CD4-positive, alpha-beta memory T cell (primary cell): ENCODE measurements around the gene SPRR2D. TPM values are rescaled to one million over a fixed set of nuclear protein-coding genes. Genes with fewer than 3 reads are reported as not detected.
"Not testable (repeated sequence)": the region's sequence is repeated elsewhere in the genome, so short reads cannot be mapped to it uniquely, and the experiment has no call there.

Experiments
- CTCF ChIA-PET: fragments of 350-600 bp; sonication (Branson Sonifier 250); formaldehyde crosslinking; loops from one replicate; lab custom pipeline; 2021; ENCODE audit warnings: inconsistent platforms; ENCODE audit not compliant: partially characterized antibody; lab: Charles Lee
- POLR2A ChIA-PET: fragments of 350-600 bp; sonication (Branson Sonifier 250); formaldehyde crosslinking; loops from one replicate; lab custom pipeline; 2021; ENCODE audit not compliant: partially characterized antibody; lab: Charles Lee
- DNase-seq, 5 donors: peaks; one replicate each; pipeline versions ENCODE4 v3.0.0 to v3.0.0-alpha.2; 2020 to 2022; ENCODE audit warnings: mixed read lengths in 1 of 5
- H3K27ac ChIP-seq: one replicate; pipeline ENCODE4 v1.7.0; 2013; ENCODE audit warnings: low read depth, low read length
- H3K27me3 ChIP-seq: 2 replicates; pipeline ENCODE4 v1.7.0; 2013; ENCODE audit warnings: mild to moderate bottlenecking, low read length, moderate library complexity; ENCODE audit not compliant: insufficient read depth
- H3K36me3 ChIP-seq: 2 replicates; pipeline ENCODE4 v1.7.0; 2013; ENCODE audit warnings: mild to moderate bottlenecking, low read length, moderate library complexity; ENCODE audit not compliant: insufficient read depth
- H3K4me1 ChIP-seq: 2 replicates; pipeline ENCODE4 v1.7.0; 2013; ENCODE audit warnings: mild to moderate bottlenecking, low read length, moderate library complexity; ENCODE audit not compliant: insufficient read depth
- H3K4me3 ChIP-seq, 2 donors: one replicate each; pipeline ENCODE4 v1.7.0; 2013; ENCODE audit warnings: low read length in 2 of 2, mild to moderate bottlenecking in 1 of 2
- H3K9me3 ChIP-seq, 2 donors: one replicate each; pipeline ENCODE4 v1.7.0; 2013; ENCODE audit warnings: low read length in 2 of 2, control low read depth in 1 of 2; ENCODE audit not compliant: control insufficient read depth in 1 of 2
- H3K27ac Mint-ChIP-seq, 7 donors: one replicate each; pipeline ENCODE4 v1.8.0; 2020 to 2021; ENCODE audit warnings: mixed read lengths in 7 of 7, mild to moderate bottlenecking in 6 of 7, inconsistent platforms in 3 of 7, moderate library complexity in 3 of 7
- H3K27me3 Mint-ChIP-seq, 2 donors: one replicate each; pipeline ENCODE4 v1.8.0; 2020 to 2021; ENCODE audit warnings: mixed read lengths in 2 of 2
- H3K36me3 Mint-ChIP-seq, 2 donors: one replicate each; pipeline ENCODE4 v1.8.0; 2020 to 2021; ENCODE audit warnings: mixed read lengths in 2 of 2, inconsistent platforms in 1 of 2, mild to moderate bottlenecking in 1 of 2
- H3K4me1 Mint-ChIP-seq, 4 donors: one replicate each; pipeline ENCODE4 v1.8.0; 2020 to 2021; ENCODE audit warnings: mixed read lengths in 4 of 4, mild to moderate bottlenecking in 1 of 4
- H3K4me3 Mint-ChIP-seq, 8 donors: one replicate each; pipeline ENCODE4 v1.8.0; 2020 to 2021; ENCODE audit warnings: mixed read lengths in 8 of 8, mild to moderate bottlenecking in 7 of 8, moderate library complexity in 6 of 8, inconsistent platforms in 3 of 8
- H3K9me3 Mint-ChIP-seq, 8 donors: one replicate each; pipeline ENCODE4 v1.8.0; 2020 to 2021; ENCODE audit warnings: mixed read lengths in 8 of 8, mild to moderate bottlenecking in 5 of 8, inconsistent platforms in 3 of 8, moderate library complexity in 1 of 8
- intact Hi-C: fragments of 100-400 bp; cut with micrococcal nuclease; formaldehyde crosslinking; loops from one replicate; pipeline ENCODE4 v1.15.1; 2023
- polyA plus RNA-seq, 2 donors: library from polyadenylated mRNA; unstranded; fragments of 300-500 nt; fragmentation: Illumina TruSeq; gene quantifications; one replicate each; pipeline ENCODE4 v1.2.3, GENCODE V29; 2021
- total RNA-seq, 2 experiments: library from RNA; stranded (reverse); gene quantifications; one replicate each; pipeline ENCODE4 v1.2.3, GENCODE V29; 2021

SPRR2D gene
- total and polyA plus RNA-seq, 4 experiments from 2014 or later, result not detected

DNA sequence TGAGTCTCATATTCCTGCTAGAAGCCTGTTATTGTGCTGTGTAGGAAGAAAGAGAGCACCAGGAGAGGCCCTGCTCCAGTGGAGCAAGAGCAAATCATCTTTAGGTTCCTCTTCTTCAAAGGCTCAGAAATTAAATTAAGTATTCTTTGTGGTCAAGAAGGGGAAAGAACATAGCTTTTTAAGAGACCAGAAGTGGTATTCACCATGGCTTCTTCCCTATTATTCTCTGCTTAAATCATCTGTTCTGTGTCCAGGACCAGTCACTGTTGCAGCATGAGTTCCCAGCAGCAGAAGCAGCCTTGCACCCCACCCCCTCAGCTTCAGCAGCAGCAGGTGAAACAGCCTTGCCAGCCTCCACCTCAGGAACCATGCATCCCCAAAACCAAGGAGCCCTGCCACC is 8.8 kb downstream of the SPRR2D start:
- ChIA-PET POLR2A (no interaction called here), CTCF (no interaction called here)
- no peaks in the 10 kb centered on the region for H3K9me3 ChIP-seq
- H3K36me3 ChIP-seq, result no peaks in the 10 kb centered on the region
- no peak overlapping the region for H3K27ac ChIP-seq
- H3K4me1 ChIP-seq, result no peaks in the 10 kb centered on the region
- no peaks in the 10 kb centered on the region for H3K36me3 Mint-ChIP-seq
- no peaks in the 10 kb centered on the region for H3K4me1 Mint-ChIP-seq
- H3K27me3 ChIP-seq, result no peaks in the 10 kb centered on the region
- no peak overlapping the region for H3K4me3 Mint-ChIP-seq
- H3K9me3 Mint-ChIP-seq, result peaks cover 0 to 3% (median 0%) of the 10 kb centered on the region in 8 donors
- no peak overlapping the region for H3K4me3 ChIP-seq
- no peak overlapping the region for H3K27ac Mint-ChIP-seq
- DNase-seq, result no peak
- peaks cover 1 to 6% of the 10 kb centered on the region in 2 donors for H3K27me3 Mint-ChIP-seq
- intact Hi-C loops, result no loop called here

GRCh38 chr1:153030895-153031294 is 10.0 kb downstream of the SPRR2D start, which contains the start of gene SPRR1B:
TSS of gene SPRR1B (plus strand) at chr1:153031203. CDS start at chr1:153032346, 1,143 bp downstream.
- ChIA-PET POLR2A (no interaction called here), CTCF (no interaction called here)
- intact Hi-C loops, result no loop called here
- Mint-ChIP-seq H3K27me3 (peaks cover 1 to 8% of the 10 kb centered on the region in 2 donors), H3K4me1 (no peaks in the 10 kb centered on the region), H3K9me3 (peaks cover 0 to 3% (median 0%) of the 10 kb centered on the region in 8 donors), H3K27ac (peak within 1 kb of the TSS in 1 of 7 donors; percentile 58), H3K4me3 (no peak within 1 kb of the TSS), H3K36me3 (no peaks in the 10 kb centered on the region)
- Histone ChIP-seq H3K36me3 (no peaks in the 10 kb centered on the region), H3K27ac (no peak within 1 kb of the TSS), H3K27me3 (no peaks in the 10 kb centered on the region), H3K4me1 (no peaks in the 10 kb centered on the region), H3K4me3 (no peak within 1 kb of the TSS), H3K9me3 (no peaks in the 10 kb centered on the region)
- DNase-seq, result no peak

GRCh38 chr1:153028766-153029165 is 12.2 kb downstream of the SPRR2D start:
- Mint-ChIP-seq H3K4me3 (no peak overlapping the region), H3K4me1 (no peaks in the 10 kb centered on the region), H3K27ac (no peak overlapping the region), H3K36me3 (no peaks in the 10 kb centered on the region), H3K9me3 (peaks cover 0 to 3% (median 0%) of the 10 kb centered on the region in 8 donors), H3K27me3 (peaks cover 3 to 8% of the 10 kb centered on the region in 2 donors)
- H3K27me3 ChIP-seq, result no peaks in the 10 kb centered on the region
- DNase-seq, result no peak
- no peaks in the 10 kb centered on the region for H3K4me1 ChIP-seq
- no peak overlapping the region for H3K27ac ChIP-seq
- POLR2A ChIA-PET, result no interaction called here
- H3K4me3 ChIP-seq, result no peak overlapping the region
- intact Hi-C loops, result no loop called here
- no peaks in the 10 kb centered on the region for H3K9me3 ChIP-seq
- no peaks in the 10 kb centered on the region for H3K36me3 ChIP-seq
- CTCF ChIA-PET, result no interaction called here

DNA sequence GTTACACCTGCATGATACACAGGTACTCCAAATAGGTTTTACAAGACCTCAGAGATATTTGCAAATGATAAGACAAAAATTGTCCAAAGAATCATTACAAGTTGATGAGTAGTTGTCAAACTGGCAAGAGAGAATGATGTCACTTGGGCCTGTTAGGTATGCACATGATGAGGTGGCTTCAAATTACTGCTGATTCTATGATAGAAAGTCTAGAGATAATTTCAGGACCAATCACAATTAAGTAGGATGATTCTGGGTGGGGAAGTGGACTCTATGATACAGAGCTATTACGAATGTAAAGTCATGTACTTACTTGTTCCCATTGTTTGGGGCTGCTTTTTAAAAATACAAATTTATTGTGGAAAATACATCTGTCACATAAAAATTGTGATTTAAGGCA is 15.1 kb downstream of the SPRR2D start:
- POLR2A ChIA-PET, result no interaction called here
- no peak overlapping the region for H3K27ac Mint-ChIP-seq
- H3K4me1 ChIP-seq, result no peaks in the 10 kb centered on the region
- no peaks in the 10 kb centered on the region for H3K36me3 ChIP-seq
- no peaks in the 10 kb centered on the region for H3K9me3 ChIP-seq
- H3K4me1 Mint-ChIP-seq, result no peaks in the 10 kb centered on the region
- H3K36me3 Mint-ChIP-seq, result no peaks in the 10 kb centered on the region
- H3K27ac ChIP-seq, result no peak overlapping the region
- H3K4me3 ChIP-seq, result no peak overlapping the region
- H3K4me3 Mint-ChIP-seq, result no peak overlapping the region
- DNase-seq, result no peak
- H3K27me3 ChIP-seq, result no peaks in the 10 kb centered on the region
- peaks cover 0 to 3% (median 0%) of the 10 kb centered on the region in 8 donors for H3K9me3 Mint-ChIP-seq
- intact Hi-C loops, result no loop called here
- peaks cover 3 to 15% of the 10 kb centered on the region in 2 donors for H3K27me3 Mint-ChIP-seq
- CTCF ChIA-PET, result no interaction called here

DNA sequence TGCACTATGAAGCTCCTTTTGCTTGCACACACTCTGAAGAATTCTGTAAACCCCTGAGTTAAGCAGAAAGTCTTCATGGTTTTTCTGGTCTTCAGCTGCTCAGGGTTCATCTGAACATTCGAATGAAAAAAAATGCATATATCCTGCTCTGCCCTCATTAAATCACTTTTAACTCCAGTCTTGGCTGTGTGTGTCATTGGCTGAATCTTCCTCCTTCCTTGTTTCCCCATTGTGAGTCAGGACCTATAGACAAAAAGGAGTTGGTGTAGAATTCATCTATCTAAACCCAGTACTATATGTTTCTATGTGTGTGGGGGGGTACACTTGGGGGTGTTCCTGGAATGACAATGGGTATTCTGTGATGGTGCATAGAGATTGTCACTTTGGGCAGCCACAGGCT is 16.5 kb downstream of the SPRR2D start:
- peaks cover 0 to 2% (median 0%) of the 10 kb centered on the region in 8 donors for H3K9me3 Mint-ChIP-seq
- Histone ChIP-seq H3K4me1 (no peaks in the 10 kb centered on the region), H3K4me3 (no peak overlapping the region), H3K36me3 (no peaks in the 10 kb centered on the region), H3K9me3 (no peaks in the 10 kb centered on the region), H3K27ac (no peak overlapping the region), H3K27me3 (no peaks in the 10 kb centered on the region)
- no peaks in the 10 kb centered on the region for H3K36me3 Mint-ChIP-seq
- no peak overlapping the region for H3K4me3 Mint-ChIP-seq
- DNase-seq, result no peak
- no peak overlapping the region for H3K27ac Mint-ChIP-seq
- intact Hi-C loops, result no loop called here
- CTCF ChIA-PET, result no interaction called here
- peaks cover 4 to 22% of the 10 kb centered on the region in 2 donors for H3K27me3 Mint-ChIP-seq
- no peaks in the 10 kb centered on the region for H3K4me1 Mint-ChIP-seq
- POLR2A ChIA-PET, result no interaction called here

DNA sequence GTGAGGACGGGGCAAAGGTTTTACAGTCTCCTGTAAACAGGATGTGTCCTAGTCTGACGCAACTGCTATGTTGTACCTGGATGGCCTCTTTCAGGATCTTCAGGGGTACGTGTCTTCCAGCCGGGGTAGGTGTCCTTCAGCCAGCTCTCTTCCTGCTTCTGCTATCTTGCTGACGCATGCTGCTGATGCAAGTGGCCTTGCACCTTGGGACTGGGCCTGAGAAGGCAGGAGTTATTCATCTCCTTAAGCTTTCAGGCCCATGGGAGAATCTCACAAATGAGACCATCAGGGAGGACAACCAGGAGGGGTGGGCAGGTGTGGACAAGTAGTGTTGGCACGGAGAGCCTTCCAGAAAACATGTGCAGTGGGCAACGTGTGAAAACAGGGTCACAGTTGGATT is 17.8 kb downstream of the SPRR2D start:
- intact Hi-C loops, result no loop called here
- DNase-seq, result no peak
- Mint-ChIP-seq H3K27ac (no peak overlapping the region), H3K4me3 (no peak overlapping the region), H3K9me3 (peaks cover 0 to 2% (median 0%) of the 10 kb centered on the region in 8 donors), H3K4me1 (no peaks in the 10 kb centered on the region), H3K36me3 (no peaks in the 10 kb centered on the region), H3K27me3 (peaks cover 9 to 20% of the 10 kb centered on the region in 2 donors)
- Histone ChIP-seq H3K9me3 (no peaks in the 10 kb centered on the region), H3K4me1 (no peaks in the 10 kb centered on the region), H3K27ac (no peak overlapping the region), H3K36me3 (no peaks in the 10 kb centered on the region), H3K4me3 (no peak overlapping the region), H3K27me3 (no peaks in the 10 kb centered on the region)
- ChIA-PET POLR2A (no interaction called here), CTCF (no interaction called here)

DNA sequence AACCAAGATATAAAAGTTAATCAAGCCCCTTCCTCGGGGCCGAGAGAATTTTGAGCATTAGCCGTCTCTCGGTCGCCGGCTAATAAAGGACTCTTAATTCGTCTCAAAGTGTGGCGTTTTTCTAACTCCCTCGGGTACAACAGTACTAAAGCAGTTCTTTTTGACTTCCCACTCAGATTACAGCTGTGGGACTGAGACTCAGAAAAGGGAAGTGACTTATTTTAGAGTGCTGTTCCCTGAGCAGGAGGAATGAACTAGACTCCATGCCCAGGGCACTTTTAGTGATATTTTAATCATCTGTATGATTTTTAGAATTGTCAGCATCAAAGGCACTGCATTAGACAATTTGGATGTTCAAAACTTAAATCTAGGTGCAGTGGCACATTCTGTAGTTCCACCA is 18.6 kb downstream of the SPRR2D start:
- H3K9me3 Mint-ChIP-seq, H3K36me3 ChIP-seq, H3K27ac ChIP-seq, H3K4me3 Mint-ChIP-seq, H3K4me3 ChIP-seq, H3K4me1 Mint-ChIP-seq, POLR2A ChIA-PET, CTCF ChIA-PET, H3K27ac Mint-ChIP-seq, intact Hi-C loops, H3K4me1 ChIP-seq, H3K27me3 ChIP-seq, H3K36me3 Mint-ChIP-seq, DNase-seq, H3K9me3 ChIP-seq: not testable (repeated sequence)
- peaks cover 11 to 20% of the 10 kb centered on the region in 2 donors for H3K27me3 Mint-ChIP-seq

GRCh38 chr1:153021829-153022228 is 19.1 kb downstream of the SPRR2D start:
- POLR2A ChIA-PET, H3K4me3 Mint-ChIP-seq: not testable (repeated sequence)

More at GRCh38 chr1:153021829-153022228, 19.1 kb downstream of the SPRR2D start:
- peaks cover 11 to 18% of the 10 kb centered on the region in 2 donors for H3K27me3 Mint-ChIP-seq
- H3K9me3 Mint-ChIP-seq, H3K36me3 ChIP-seq, H3K4me1 ChIP-seq, H3K4me1 Mint-ChIP-seq, H3K9me3 ChIP-seq, H3K4me3 ChIP-seq, H3K27ac Mint-ChIP-seq, DNase-seq, H3K27ac ChIP-seq, CTCF ChIA-PET, intact Hi-C loops, H3K36me3 Mint-ChIP-seq, H3K27me3 ChIP-seq: not testable (repeated sequence)
